Stomach smooth muscle (tissue), 2 donors: Measurements from ENCODE around the gene HTR3E.
"Not testable (repeated sequence)": the region's sequence is repeated elsewhere in the genome, so short reads cannot be mapped to it uniquely, and the experiment has no call there.

Experiments
- H3K27ac ChIP-seq: one replicate; pipeline ENCODE4 v1.7.0; 2013; ENCODE audit warnings: mild to moderate bottlenecking, low read length, inconsistent platforms
- H3K27me3 ChIP-seq, 2 donors: one replicate each; pipeline ENCODE4 v1.7.0; 2013; ENCODE audit warnings: low read length in 2 of 2; ENCODE audit not compliant: insufficient read depth in 2 of 2, control insufficient read depth in 1 of 2
- H3K36me3 ChIP-seq, 2 donors: one replicate each; pipeline ENCODE4 v1.7.0; 2013; ENCODE audit warnings: low read length in 2 of 2; ENCODE audit not compliant: control insufficient read depth in 2 of 2, insufficient read depth in 2 of 2
- H3K4me1 ChIP-seq: one replicate; pipeline ENCODE4 v1.7.0; 2013; ENCODE audit warnings: low read length; ENCODE audit not compliant: control insufficient read depth, insufficient read depth
- H3K4me3 ChIP-seq, 2 donors: one replicate each; pipeline ENCODE4 v1.7.0; 2013; ENCODE audit warnings: low read length in 2 of 2
- H3K9ac ChIP-seq, 2 donors: one replicate each; pipeline ENCODE4 v1.7.0; 2013; ENCODE audit warnings: low read length in 2 of 2, mild to moderate bottlenecking in 1 of 2
- H3K9me3 ChIP-seq, 2 donors: one replicate each; pipeline ENCODE4 v1.7.0; 2013; ENCODE audit warnings: low read length in 2 of 2; ENCODE audit not compliant: control insufficient read depth in 2 of 2
- donor health status: healthy.
- donor health status: Pancreatic carcinoma.

The HTR3E gene

GRCh38 chr3:184116017-184116416, 19.2 kb downstream of the HTR3E start:
- H3K36me3 ChIP-seq: no peaks in the 10 kb centered on the region
- no peaks in the 10 kb centered on the region for H3K9me3 ChIP-seq
- no peak overlapping the region for H3K4me3 ChIP-seq
- H3K9ac ChIP-seq: no peak overlapping the region
- H3K4me1 ChIP-seq: no peaks in the 10 kb centered on the region
- no peaks in the 10 kb centered on the region for H3K27me3 ChIP-seq
- no peak overlapping the region for H3K27ac ChIP-seq

GRCh38 chr3:184117636-184118035, 20.8 kb downstream of the HTR3E start:
- Histone ChIP-seq H3K4me1 (no peaks in the 10 kb centered on the region), H3K4me3 (no peak overlapping the region), H3K9me3 (no peaks in the 10 kb centered on the region), H3K27ac (no peak overlapping the region), H3K36me3 (no peaks in the 10 kb centered on the region), H3K9ac (no peak overlapping the region), H3K27me3 (no peaks in the 10 kb centered on the region)

- H3K36me3 ChIP-seq, H3K9ac ChIP-seq, H3K4me3 ChIP-seq, H3K27me3 ChIP-seq, H3K9me3 ChIP-seq, H3K27ac ChIP-seq, H3K4me1 ChIP-seq: not testable (repeated sequence)
Observed at GRCh38 chr3:184121031-184121430, 24.2 kb downstream of the HTR3E start.

- no peak overlapping the region for H3K4me3 ChIP-seq
- no peaks in the 10 kb centered on the region for H3K4me1 ChIP-seq
- no peaks in the 10 kb centered on the region for H3K9me3 ChIP-seq
- no peak overlapping the region for H3K27ac ChIP-seq
- no peaks in the 10 kb centered on the region for H3K27me3 ChIP-seq
- no peak overlapping the region for H3K9ac ChIP-seq
- no peaks in the 10 kb centered on the region for H3K36me3 ChIP-seq
Observed at GRCh38 chr3:184126006-184126405, 29.1 kb downstream of the HTR3E start.

GRCh38 chr3:184129012-184129411, 32.1 kb downstream of the HTR3E start:
- Histone ChIP-seq H3K36me3 (no peaks in the 10 kb centered on the region), H3K4me1 (peaks cover 6% of the 10 kb centered on the region), H3K27me3 (no peaks in the 10 kb centered on the region), H3K9ac (no peak overlapping the region), H3K9me3 (no peaks in the 10 kb centered on the region), H3K27ac (no peak overlapping the region), H3K4me3 (no peak overlapping the region)

- Histone ChIP-seq H3K27ac (no peak overlapping the region), H3K9me3 (no peaks in the 10 kb centered on the region), H3K9ac (no peak overlapping the region), H3K27me3 (no peaks in the 10 kb centered on the region), H3K4me1 (peaks cover 28% of the 10 kb centered on the region), H3K36me3 (peaks cover 0 to 2% of the 10 kb centered on the region in 2 donors), H3K4me3 (no peak overlapping the region)
Observed at GRCh38 chr3:184132945-184133344, 36.1 kb downstream of the HTR3E start.

GRCh38 chr3:184133840-184134745, 37.2 kb downstream of the HTR3E start:
- H3K4me3 ChIP-seq: peak overlapping the region; percentile 93 to 99
- no peaks in the 10 kb centered on the region for H3K9me3 ChIP-seq
- H3K27ac ChIP-seq: peak overlapping the region; percentile 79
- peaks cover 0 to 3% of the 10 kb centered on the region in 2 donors for H3K36me3 ChIP-seq
- peaks cover 28% of the 10 kb centered on the region for H3K4me1 ChIP-seq
- no peaks in the 10 kb centered on the region for H3K27me3 ChIP-seq
- H3K9ac ChIP-seq: peak overlapping the region; percentile 88 to 98

GRCh38 chr3:184134746-184135148, 37.9 kb downstream of the HTR3E start:
- peaks cover 0 to 5% of the 10 kb centered on the region in 2 donors for H3K36me3 ChIP-seq
- no peaks in the 10 kb centered on the region for H3K27me3 ChIP-seq
- H3K4me3 ChIP-seq: peak overlapping the region; percentile 93 to 99
- H3K9me3 ChIP-seq: no peaks in the 10 kb centered on the region
- H3K9ac ChIP-seq: peak overlapping the region; percentile 88 to 98
- peak overlapping the region; percentile 79 for H3K27ac ChIP-seq
- H3K4me1 ChIP-seq: peaks cover 28% of the 10 kb centered on the region

GRCh38 chr3:184135149-184135910, 38.5 kb downstream of the HTR3E start, which contains the start of gene EIF2B5:
EIF2B5 (plus strand) TSS chr3:184135358; CDS start chr3:184135386, 28 bp downstream.
- Histone ChIP-seq H3K27me3 (no peaks in the 10 kb centered on the region), H3K9ac (peak within 1 kb of the TSS; percentile 88 to 98), H3K9me3 (no peaks in the 10 kb centered on the region), H3K36me3 (peaks cover 4 to 7% of the 10 kb centered on the region in 2 donors), H3K4me1 (peaks cover 28% of the 10 kb centered on the region), H3K27ac (peak within 1 kb of the TSS; percentile 79), H3K4me3 (peak within 1 kb of the TSS; percentile 93 to 99)

GRCh38 chr3:184135911-184136260, 39.0 kb downstream of the HTR3E start:
- Histone ChIP-seq H3K9ac (peak overlapping the region; percentile 88 to 98), H3K4me3 (peak overlapping the region; percentile 93 to 99), H3K4me1 (peaks cover 28% of the 10 kb centered on the region), H3K27ac (peak overlapping the region; percentile 79), H3K36me3 (peaks cover 9 to 11% of the 10 kb centered on the region in 2 donors), H3K9me3 (no peaks in the 10 kb centered on the region), H3K27me3 (no peaks in the 10 kb centered on the region)
